Stimulated activated CD4-positive, alpha-beta T cell treated with anti-CD3 and anti-CD28 coated beads, Interleukin-12 subunit alpha, Interleukin-12 subunit beta, amount 100 ng/mL, for 24 hours (primary cell): ENCODE data around the gene TLCD4.
"Not testable (repeated sequence)": the region's sequence is repeated elsewhere in the genome, so short reads cannot be mapped to it uniquely, and the experiment has no call there.

ENCODE experiments used
- DNase-seq, 2 experiments: peaks; one replicate each; pipeline ENCODE4 v3.0.0-alpha.2; 2020; ENCODE audit warnings: low read depth in 2 of 2

Gene TLCD4

GRCh38 chr1:95154096-95154495 lies 36.9 kb downstream of the TLCD4 start:
- no peak for DNase-seq

GRCh38 chr1:95165569-95165968 lies 48.4 kb downstream of the TLCD4 start:
- DNase-seq = not testable (repeated sequence)
